ENCODE results near the gene TIGIT. TPM values are rescaled to one million over a fixed set of nuclear protein-coding genes. Genes with fewer than 3 reads are reported as not detected.
A peak's percentile ranks its signal among the peaks of the same experiment; 100 is the strongest.

The TIGIT gene
- total and polyA plus RNA-seq, 10 of the 15 experiments (the other 5 are each of a cell fraction or from before 2014, with no cell fraction given), result 0.08 to 4.7 (median 0.94) TPM

MicroRNA genes within 50 kb of the gene (microRNA counts, 767-probe panel; counts per million panel counts)
- 1,512 counts per million, percentile 58 among the panel's probes with 10 or more counts for microRNA hsa-miR-568

Other genes with a start within 250 kb of the TIGIT start
- gene CCDC191, start 237.5 kb upstream of the TIGIT start, total RNA-seq (2014; rRNA removed), result 1.4 and 2.2 TPM in 2 replicates
- 2.5 and 2.9 TPM in 2 replicates for gene CCDC191, start 237.5 kb upstream of the TIGIT start, total RNA-seq (2014; rRNA removed; fragmentation: Illumina TruSeq; extraction: Trizol)
- gene CCDC191, start 237.5 kb upstream of the TIGIT start, total RNA-seq (2021), result 1.5 and 1.7 TPM in 2 replicates
- 2.4 and 4.5 TPM in 2 replicates for gene CCDC191, start 237.5 kb upstream of the TIGIT start, polyA plus RNA-seq (2011; rRNA removed)
- gene CCDC191, start 237.5 kb upstream of the TIGIT start, polyA plus RNA-seq (2014; fragmentation: Illumina TruSeq; extraction: Trizol), result 2.6 and 4.0 TPM in 2 replicates
- 1 to 10 TPM; 1.3 to 1.6 TPM for gene CCDC191, start 237.5 kb upstream of the TIGIT start, polyA plus RNA-seq (2014; fragmentation: Nextera tagmentation; extraction: Ambion mirVana)
- 1.7 and 2.2 TPM in 2 replicates for gene CCDC191, start 237.5 kb upstream of the TIGIT start, polyA plus RNA-seq (2014; rRNA removed)
- gene CCDC191, start 237.5 kb upstream of the TIGIT start, polyA plus RNA-seq (2016; fragmentation: Nextera tagmentation; extraction: Ambion mirVana), result 1 to 10 TPM; 1.2 to 1.7 TPM
- gene QTRT2, start 237.3 kb upstream of the TIGIT start, total RNA-seq (2014; rRNA removed), result 32.6 and 41.9 TPM in 2 replicates
- 40.8 and 42.3 TPM in 2 replicates for gene QTRT2, start 237.3 kb upstream of the TIGIT start, total RNA-seq (2014; rRNA removed; fragmentation: Illumina TruSeq; extraction: Trizol)
- 31.6 and 33.9 TPM in 2 replicates for gene QTRT2, start 237.3 kb upstream of the TIGIT start, total RNA-seq (2021)
- 21.4 and 28.6 TPM in 2 replicates for gene QTRT2, start 237.3 kb upstream of the TIGIT start, polyA plus RNA-seq (2011; rRNA removed)
- gene QTRT2, start 237.3 kb upstream of the TIGIT start, polyA plus RNA-seq (2014; fragmentation: Illumina TruSeq; extraction: Trizol), result 38.2 and 46.4 TPM in 2 replicates
- gene QTRT2, start 237.3 kb upstream of the TIGIT start, polyA plus RNA-seq (2014; fragmentation: Nextera tagmentation; extraction: Ambion mirVana), result 10 to 100 TPM; 17.8 to 33.5 TPM
- gene QTRT2, start 237.3 kb upstream of the TIGIT start, polyA plus RNA-seq (2014; rRNA removed), result 22.7 and 23.3 TPM in 2 replicates
- gene QTRT2, start 237.3 kb upstream of the TIGIT start, polyA plus RNA-seq (2016; fragmentation: Nextera tagmentation; extraction: Ambion mirVana), result 10 to 100 TPM; 20.9 to 24.7 TPM
- gene DRD3, start 115.0 kb upstream of the TIGIT start, total RNA-seq (2014; rRNA removed), result not detected in 2 replicates
- not detected in 2 replicates for gene DRD3, start 115.0 kb upstream of the TIGIT start, total RNA-seq (2014; rRNA removed; fragmentation: Illumina TruSeq; extraction: Trizol)
- not detected in 2 replicates for gene DRD3, start 115.0 kb upstream of the TIGIT start, total RNA-seq (2021)
- gene DRD3, start 115.0 kb upstream of the TIGIT start, polyA plus RNA-seq (2011; rRNA removed), result not detected in 2 replicates
- not detected in 2 replicates for gene DRD3, start 115.0 kb upstream of the TIGIT start, polyA plus RNA-seq (2014; fragmentation: Illumina TruSeq; extraction: Trizol)
- gene DRD3, start 115.0 kb upstream of the TIGIT start, polyA plus RNA-seq (2014; fragmentation: Nextera tagmentation; extraction: Ambion mirVana), result not detected
- gene DRD3, start 115.0 kb upstream of the TIGIT start, polyA plus RNA-seq (2014; rRNA removed), result not detected in 2 replicates
- gene DRD3, start 115.0 kb upstream of the TIGIT start, polyA plus RNA-seq (2016; fragmentation: Nextera tagmentation; extraction: Ambion mirVana), result not detected
- not detected in 2 replicates for gene ZNF80, start 56.5 kb upstream of the TIGIT start, total RNA-seq (2014; rRNA removed)
- not detected in 2 replicates for gene ZNF80, start 56.5 kb upstream of the TIGIT start, total RNA-seq (2014; rRNA removed; fragmentation: Illumina TruSeq; extraction: Trizol)
- not detected in 2 replicates for gene ZNF80, start 56.5 kb upstream of the TIGIT start, total RNA-seq (2021)
- gene ZNF80, start 56.5 kb upstream of the TIGIT start, polyA plus RNA-seq (2011; rRNA removed), result not detected in 2 replicates
- not detected in 2 replicates for gene ZNF80, start 56.5 kb upstream of the TIGIT start, polyA plus RNA-seq (2014; fragmentation: Illumina TruSeq; extraction: Trizol)
- not detected for gene ZNF80, start 56.5 kb upstream of the TIGIT start, polyA plus RNA-seq (2014; fragmentation: Nextera tagmentation; extraction: Ambion mirVana)
- gene ZNF80, start 56.5 kb upstream of the TIGIT start, polyA plus RNA-seq (2014; rRNA removed), result not detected in 2 replicates
- gene ZNF80, start 56.5 kb upstream of the TIGIT start, polyA plus RNA-seq (2016; fragmentation: Nextera tagmentation; extraction: Ambion mirVana), result not detected

Measured in GM12878 (cell line).